GM19452 (cell line): ENCODE data around the gene RAB43.
A peak's percentile ranks its signal among the peaks of the same experiment; 100 is the strongest.
"Not testable (repeated sequence)": the region's sequence is repeated elsewhere in the genome, so short reads cannot be mapped to it uniquely, and the experiment has no call there.

Source experiments
- ATAC-seq: cut with Tn5 transposase; IDR thresholded peaks from one replicate; pipeline ENCODE4 v1.9.1; 2021; ENCODE audit not compliant: unreplicated experiment

The RAB43 gene

GRCh38 chr3:129122412-129123011 lies 908 bp upstream of the RAB43 start:
- no peak for ATAC-seq

GRCh38 chr3:129121016-129121791 lies 400 bp downstream of the RAB43 start:
- ATAC-seq = peak; percentile 28

- peak; percentile 77 for ATAC-seq
Observed at GRCh38 chr3:129120254-129121004, 1.2 kb downstream of the RAB43 start.

GRCh38 chr3:129119365-129120100 lies 2.1 kb downstream of the RAB43 start:
- ATAC-seq = no peak

GRCh38 chr3:129118745-129119144 lies 2.9 kb downstream of the RAB43 start:
- no peak for ATAC-seq

GRCh38 chr3:129117134-129117533 lies 4.5 kb downstream of the RAB43 start:
- no peak for ATAC-seq

DNA sequence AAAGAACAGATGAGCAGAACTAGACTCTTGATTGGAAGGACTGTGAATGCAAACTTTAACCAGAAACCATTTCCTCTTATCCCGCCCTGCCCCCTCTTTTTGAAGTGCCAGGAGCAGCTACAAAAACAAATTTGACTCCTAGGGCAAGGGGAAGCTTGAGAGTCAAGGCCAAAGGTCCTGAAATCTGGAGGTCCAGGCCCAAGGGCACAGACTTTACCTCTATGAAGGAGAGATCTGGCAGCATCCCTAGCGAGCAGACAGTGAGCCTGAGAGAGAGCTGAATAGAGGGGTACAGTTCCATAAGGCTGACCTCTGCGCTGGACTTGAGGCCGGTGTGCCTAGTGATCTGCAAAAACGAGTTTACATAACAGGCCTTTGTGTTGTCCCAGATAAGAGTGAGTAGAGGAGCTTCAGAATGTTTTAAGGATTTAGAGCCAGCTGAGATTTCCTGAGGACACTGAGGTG lies 5.1 kb downstream of the RAB43 start:
- no peak for ATAC-seq

- no peak for ATAC-seq
Observed at GRCh38 chr3:129114455-129114854, 7.1 kb downstream of the RAB43 start.

DNA sequence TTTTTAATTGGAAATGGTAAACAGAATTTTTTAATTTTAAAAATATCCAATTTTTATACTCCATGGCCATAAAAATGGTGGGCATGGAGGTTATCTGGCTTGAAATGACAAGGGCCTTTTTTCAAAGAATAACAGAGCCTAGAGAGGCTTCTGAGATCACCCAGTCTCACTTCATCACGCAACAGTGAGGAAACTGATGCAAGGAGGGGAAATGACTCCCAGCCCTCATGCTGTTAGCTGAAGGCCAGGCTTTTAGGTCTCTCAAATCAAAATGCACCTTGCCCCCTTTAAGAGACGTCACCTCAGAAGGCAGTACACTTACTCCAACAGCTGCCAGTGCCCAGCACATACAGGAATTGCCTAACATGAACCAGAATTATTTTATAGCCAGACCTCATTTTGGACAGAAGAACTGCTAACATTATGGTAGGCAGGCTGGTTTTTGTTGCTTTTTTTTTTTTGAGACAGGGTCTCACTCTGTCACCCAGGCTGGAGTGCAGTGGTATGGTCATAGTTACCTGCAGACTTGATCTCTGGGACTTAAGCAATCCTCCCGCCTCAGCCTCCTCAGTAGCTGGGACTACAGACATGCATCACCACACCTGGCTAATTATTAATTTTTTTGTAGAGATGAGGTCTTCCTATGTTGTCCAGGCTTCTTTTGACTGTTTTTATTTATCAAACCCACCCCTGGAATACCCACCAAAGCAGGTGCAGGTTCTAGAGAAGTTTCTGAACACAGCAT lies 9.1 kb downstream of the RAB43 start:
- no peak for ATAC-seq

GRCh38 chr3:129111076-129111780 lies 10.4 kb downstream of the RAB43 start:
- ATAC-seq = not testable (repeated sequence)

DNA sequence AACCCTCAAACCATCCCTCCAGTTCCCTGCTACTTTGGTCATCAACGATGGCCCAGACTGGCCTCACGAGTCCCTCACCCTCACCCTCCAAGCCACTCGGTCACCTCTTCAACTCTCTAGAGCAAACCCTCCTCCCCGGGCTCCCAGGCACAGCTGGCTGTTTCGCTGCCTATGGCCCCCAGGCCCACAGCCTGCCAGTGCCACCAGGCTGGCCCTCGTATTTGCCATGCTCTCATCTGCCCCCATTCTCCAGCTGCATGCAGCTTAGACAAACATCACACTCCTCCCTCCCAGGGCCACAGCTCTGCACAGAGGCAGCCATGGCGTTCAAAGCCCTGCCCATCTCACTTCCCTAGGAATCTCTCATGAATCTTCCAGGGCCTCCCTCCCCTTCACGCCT lies 13.8 kb downstream of the RAB43 start:
- no peak for ATAC-seq

DNA sequence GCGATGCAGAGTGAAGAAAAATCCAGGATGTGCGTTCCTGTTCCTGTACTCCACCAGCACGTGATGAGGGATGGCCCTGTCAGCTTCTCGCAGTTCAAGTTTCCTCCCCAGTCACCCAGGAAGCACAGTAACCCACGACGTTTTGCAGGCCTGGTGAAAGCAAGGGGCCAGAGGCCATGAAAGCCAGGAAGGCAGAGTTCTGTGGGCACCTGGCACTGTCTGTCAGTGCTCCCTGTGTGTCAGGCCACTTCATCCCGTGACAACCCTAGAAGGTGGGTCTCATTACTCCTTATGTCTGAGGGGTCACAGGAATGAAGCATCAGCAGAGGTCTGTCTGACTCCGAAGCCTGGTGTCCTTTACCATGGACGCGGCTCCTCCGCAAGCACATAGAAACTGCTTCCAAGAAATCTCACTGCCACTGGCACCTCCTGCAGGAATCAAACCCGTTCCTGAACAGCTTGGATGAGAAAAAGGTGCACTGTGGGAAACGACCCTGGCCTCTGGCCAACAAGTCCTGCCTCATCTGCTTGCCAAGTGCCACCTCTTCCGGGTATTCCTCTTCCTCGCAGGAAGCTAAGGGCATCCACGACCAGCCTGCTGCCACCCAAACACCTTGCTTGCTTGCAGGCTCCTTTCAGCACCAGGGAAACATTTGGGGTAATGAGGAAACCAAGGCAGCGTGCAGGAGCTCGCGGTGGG lies 14.6 kb downstream of the RAB43 start:
- no peak for ATAC-seq

DNA sequence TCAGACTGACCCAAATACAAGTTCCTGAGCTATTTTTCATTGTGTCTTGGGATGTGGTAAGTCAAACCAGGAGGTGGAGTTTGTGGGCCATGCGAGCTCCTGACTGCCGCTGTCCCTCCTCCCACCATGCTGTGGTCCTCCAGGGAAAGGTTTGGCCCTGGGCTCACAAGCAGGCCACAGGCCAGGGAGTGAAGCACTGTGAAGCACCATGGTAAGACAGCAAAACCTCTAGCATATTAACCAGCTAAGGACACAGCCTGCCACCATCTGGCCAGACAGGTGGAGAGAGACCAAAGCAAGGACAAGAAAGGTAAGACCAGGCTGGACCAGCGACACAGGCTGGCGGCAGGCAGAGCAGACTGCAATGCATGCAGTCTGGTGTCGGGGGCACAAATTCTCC lies 15.3 kb downstream of the RAB43 start:
- ATAC-seq = no peak

- no peak for ATAC-seq
Observed at GRCh38 chr3:129105862-129106261, 15.7 kb downstream of the RAB43 start.

- ATAC-seq = no peak
Observed at GRCh38 chr3:129104498-129105079, 17.0 kb downstream of the RAB43 start.

DNA sequence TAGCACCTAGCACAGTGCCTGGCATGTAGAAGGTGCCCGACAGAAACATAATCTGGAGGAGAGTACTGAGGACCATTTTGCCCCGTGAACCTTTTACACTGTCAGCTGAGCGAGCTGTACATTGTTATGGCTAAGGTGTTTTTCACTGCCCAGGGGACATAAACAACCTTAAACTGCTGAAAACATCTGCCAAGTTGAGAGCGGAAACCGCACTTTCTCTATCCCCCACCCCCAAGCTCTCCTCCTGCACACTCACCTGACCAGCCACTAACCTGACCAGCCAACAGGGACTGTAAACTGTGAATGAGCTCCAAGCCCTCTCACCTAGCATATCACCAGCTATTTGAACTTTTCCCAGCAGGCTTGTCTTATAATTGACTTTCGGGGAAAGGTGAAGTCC lies 17.6 kb downstream of the RAB43 start:
- no peak for ATAC-seq

- ATAC-seq = no peak
Observed at GRCh38 chr3:129103296-129103695, 18.3 kb downstream of the RAB43 start.

DNA sequence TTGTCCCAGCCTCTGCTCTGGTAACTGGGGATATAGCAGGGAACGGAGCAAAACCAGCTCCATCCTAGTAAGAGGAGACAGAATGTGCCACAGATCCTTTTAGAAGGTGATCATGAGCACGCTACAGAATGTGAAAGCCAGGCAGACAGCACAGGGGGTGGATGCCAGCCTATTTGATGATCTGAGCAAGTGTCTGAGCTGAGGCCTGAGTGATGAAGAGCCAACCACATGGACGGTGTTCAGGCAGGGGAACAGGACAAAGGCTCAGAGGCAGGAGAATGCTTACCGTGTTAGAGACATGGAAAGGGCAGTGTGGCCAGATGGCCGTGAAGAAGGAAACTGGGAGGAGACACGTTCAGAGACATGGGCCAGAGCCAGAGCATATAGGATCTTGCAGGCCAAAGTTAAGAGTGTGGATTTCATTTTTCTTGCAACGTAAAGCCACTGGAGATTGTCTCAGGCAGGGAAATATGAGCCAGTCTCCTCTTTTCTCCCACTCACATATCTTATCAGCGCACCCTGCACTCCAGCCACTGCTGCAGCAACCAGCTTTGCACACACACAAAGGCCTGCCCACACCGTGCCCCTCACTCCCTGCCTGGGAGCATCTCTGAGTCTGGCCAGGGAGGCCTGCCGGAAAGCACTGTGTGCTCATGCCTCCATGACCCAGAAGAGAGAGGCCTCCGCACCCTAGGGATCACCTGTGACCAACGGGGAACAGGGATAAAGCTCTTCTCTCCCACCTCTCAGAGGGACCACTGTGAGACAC lies 20.1 kb downstream of the RAB43 start:
- no peak for ATAC-seq
